GM10266 (cell line): ENCODE data around the gene IFNAR2.

Experiments used
- DNase-seq: peaks from one replicate; pipeline ENCODE4 v3.0.0; 2012; ENCODE audit errors: extremely low spot score
- CTCF ChIP-seq: IDR thresholded peaks from 2 replicates; pipeline ENCODE4 v1.5.1; 2012; ENCODE audit warnings: mild to moderate bottlenecking, low read depth; ENCODE audit not compliant: control insufficient read depth, insufficient read depth; ENCODE audit errors: missing control alignments

Gene IFNAR2

GRCh38 chr21:33230545-33231324 is 997 bp downstream of the IFNAR2 start:
- TF ChIP-seq CTCF = peak; percentile 39
- peak; percentile 76 for DNase-seq

- no peak for TF ChIP-seq CTCF
- peak; percentile 47 for DNase-seq
Observed at GRCh38 chr21:33231526-33231925, 1.8 kb downstream of the IFNAR2 start.

GRCh38 chr21:33232291-33233034 is 2.7 kb downstream of the IFNAR2 start:
- no peak for TF ChIP-seq CTCF
- DNase-seq = no peak

DNA sequence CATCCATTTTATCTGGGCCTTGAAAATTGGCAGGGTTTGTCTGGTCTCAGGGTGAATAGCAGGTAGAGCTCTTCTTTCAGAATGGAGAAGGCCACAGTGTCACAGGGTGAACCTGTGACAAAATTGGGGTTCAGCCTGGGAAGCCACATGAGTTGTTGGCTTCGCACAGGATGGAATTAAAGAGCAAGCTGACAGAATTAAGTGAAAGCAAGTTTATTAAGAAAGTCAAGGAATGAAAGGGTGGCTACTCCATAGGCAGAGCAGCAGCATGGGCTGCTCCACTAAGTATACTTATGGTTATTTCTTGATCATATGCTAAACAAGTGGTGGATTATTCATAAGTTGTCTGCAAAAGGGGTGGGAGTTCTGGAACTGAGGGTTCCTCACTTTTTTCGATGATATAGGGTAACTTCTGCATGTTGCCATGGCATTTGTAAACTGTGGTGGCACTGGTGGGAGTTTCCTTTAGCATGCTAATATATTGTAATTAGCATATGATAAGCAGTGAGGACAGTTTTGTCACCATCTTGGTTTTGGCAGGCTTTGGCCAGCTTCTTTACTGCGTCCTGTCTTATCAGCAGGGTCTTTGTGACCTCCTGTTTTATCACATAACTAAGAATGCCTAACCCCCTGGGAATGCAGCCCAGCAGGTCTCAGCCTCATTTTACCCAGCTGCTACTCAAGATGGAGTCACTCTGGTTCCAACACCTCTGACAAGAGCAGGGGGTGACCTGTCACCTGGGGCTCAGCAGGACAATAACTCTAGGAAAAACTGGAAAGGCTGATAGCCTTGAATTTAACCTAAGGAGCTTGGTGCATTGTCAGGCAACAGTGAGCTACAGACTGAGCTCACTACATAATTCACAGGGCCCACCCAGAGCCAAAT is 5.1 kb downstream of the IFNAR2 start:
- DNase-seq = no peak
- no peak for TF ChIP-seq CTCF

DNA sequence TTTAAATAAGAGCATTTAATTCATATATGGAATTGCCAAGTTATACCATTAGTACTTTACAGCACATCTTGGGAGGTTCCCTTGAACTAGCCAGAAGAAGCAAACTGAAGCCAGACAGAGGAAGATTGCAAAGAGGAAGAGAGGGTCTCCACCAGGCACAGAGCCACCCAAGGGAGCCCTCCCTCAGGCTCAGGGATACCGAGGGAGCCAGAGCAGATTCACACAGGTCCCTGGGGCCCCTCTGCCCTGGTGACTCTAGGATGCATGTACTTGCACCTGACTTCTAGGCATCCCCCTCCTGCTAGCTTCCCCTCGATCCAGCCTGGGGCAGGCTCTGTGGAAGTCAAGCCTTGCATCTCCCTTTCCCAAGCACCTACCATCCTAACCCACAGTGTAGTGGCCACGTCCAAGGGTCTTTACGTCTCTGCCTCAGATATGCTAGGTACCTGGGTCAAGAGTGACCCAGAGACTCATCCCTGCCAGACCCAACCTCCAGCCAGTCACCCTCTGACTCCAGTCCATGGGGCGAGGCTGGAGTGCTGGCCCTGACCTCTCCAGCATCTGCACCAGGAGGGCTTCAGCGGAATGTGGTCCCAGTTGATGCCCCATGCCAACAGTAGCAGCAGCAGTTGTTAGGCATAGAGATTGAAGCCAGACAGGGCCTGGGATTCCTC is 6.4 kb downstream of the IFNAR2 start:
- DNase-seq = no peak
- TF ChIP-seq CTCF = no peak

GRCh38 chr21:33236766-33237165 is 7.0 kb downstream of the IFNAR2 start:
- no peak for TF ChIP-seq CTCF
- no peak for DNase-seq
